Ectodermal cell (in vitro differentiated cells): ENCODE measurements around the gene WIZ.
A peak's percentile ranks its signal among the peaks of the same experiment; 100 is the strongest.
"Not testable (repeated sequence)": the region's sequence is repeated elsewhere in the genome, so short reads cannot be mapped to it uniquely, and the experiment has no call there.

ENCODE experiments used
- H3K27ac ChIP-seq: 2 replicates; pipeline ENCODE4 v1.7.0; 2013; ENCODE audit warnings: mild to moderate bottlenecking, low read depth, low read length; ENCODE audit not compliant: insufficient read depth, poor library complexity, severe bottlenecking
- H3K27me3 ChIP-seq: 2 replicates; pipeline ENCODE4 v1.7.0; 2013; ENCODE audit warnings: mild to moderate bottlenecking, low read length; ENCODE audit not compliant: insufficient read depth, control insufficient read depth, poor library complexity, severe bottlenecking
- H3K36me3 ChIP-seq: one replicate; pipeline ENCODE4 v1.7.0; 2013; ENCODE audit warnings: low read length; ENCODE audit not compliant: control insufficient read depth, insufficient read depth
- H3K4me1 ChIP-seq: one replicate; pipeline ENCODE4 v1.7.0; 2013; ENCODE audit warnings: low read length; ENCODE audit not compliant: control insufficient read depth, insufficient read depth
- H3K4me3 ChIP-seq: 2 replicates; pipeline ENCODE4 v1.7.0; 2013; ENCODE audit warnings: low read depth, low read length, control low read depth; ENCODE audit not compliant: insufficient read depth
- H3K9me3 ChIP-seq: 2 replicates; pipeline ENCODE4 v1.7.0; 2013; ENCODE audit warnings: mild to moderate bottlenecking, low read length, moderate library complexity; ENCODE audit not compliant: control insufficient read depth
- WGBS, 2 experiments: methylation state at CpG; one replicate each; pipeline ENCODE4 v1.1.7; 2013; ENCODE audit warnings: missing lambda C conversion rate in 2 of 2; 5-methylcytosine and 5-hydroxymethylcytosine counted together

The WIZ gene

GRCh38 chr19:15421721-15422260, 28.0 kb downstream of the WIZ start:
- Histone ChIP-seq H3K4me1 (peaks cover 7% of the 10 kb centered on the region), H3K27me3 (no peaks in the 10 kb centered on the region), H3K4me3 (no peak overlapping the region), H3K9me3 (no peaks in the 10 kb centered on the region), H3K27ac (no peak overlapping the region), H3K36me3 (peaks cover 34% of the 10 kb centered on the region)
- 93% methylated on average over 13 to 15 of the region's 15 CpGs for WGBS, 2 experiments

DNA sequence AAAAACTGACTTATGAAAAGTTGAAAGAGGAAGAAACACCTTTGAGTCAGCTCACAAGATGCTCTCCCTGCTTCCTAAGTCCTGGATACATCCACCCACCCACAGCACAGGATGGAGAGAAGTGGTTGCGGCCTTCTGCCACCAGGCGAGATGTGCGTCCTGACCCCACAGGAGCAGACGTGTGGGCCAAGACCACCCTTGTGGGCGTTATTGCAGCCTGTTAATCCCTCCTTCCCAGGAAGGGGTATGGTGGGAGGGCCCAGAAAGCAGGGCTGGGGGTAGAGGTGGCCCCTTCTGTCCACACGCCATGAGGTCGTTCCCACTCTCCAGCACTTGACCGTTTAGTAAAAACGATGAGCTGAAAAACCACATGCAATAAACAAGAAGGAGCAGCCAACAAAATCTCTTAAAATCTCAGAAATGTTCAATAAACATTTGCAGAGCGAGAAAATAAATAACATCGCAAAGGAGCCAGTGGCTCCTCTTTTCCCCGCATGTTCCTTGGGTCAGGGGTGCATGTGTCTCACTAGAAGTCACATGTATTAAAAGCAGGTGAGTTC, 28.5 kb downstream of the WIZ start:
- Histone ChIP-seq H3K36me3 (peaks cover 28% of the 10 kb centered on the region), H3K4me1 (peaks cover 7% of the 10 kb centered on the region), H3K27me3 (no peaks in the 10 kb centered on the region), H3K9me3 (no peaks in the 10 kb centered on the region), H3K4me3 (no peak overlapping the region), H3K27ac (no peak overlapping the region)
- WGBS, 2 experiments: 92 to 95% methylated on average over 12 of the region's 12 CpGs

DNA sequence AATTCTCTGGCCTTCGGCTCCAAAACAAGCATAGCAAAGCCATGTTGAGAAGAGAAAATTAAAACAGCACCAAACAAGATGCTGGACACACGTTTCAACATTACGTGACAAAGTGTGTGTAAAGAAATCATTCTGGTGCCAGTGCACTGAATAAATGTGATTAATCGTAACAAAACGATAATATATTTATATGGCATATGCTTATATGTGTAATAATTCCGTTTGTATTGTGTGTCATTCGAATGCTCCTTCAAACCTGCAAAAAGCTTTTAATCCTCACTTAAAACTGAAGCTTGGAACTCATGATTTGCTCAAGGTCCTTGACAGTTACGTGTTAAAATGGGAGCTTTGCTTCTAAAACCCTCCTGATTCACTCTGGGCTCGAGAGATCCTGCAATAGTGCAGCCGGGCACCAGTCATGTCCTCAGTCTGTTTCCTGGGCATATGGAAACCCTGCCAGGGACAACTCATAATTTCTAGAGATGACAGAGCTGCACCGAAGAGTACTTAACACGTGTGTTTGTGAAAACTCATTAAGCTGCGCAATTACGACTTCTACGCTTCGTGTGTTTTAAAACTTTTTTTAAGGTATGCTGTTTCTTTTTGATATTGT, 30.2 kb downstream of the WIZ start:
- Histone ChIP-seq H3K27ac (no peak overlapping the region), H3K27me3 (no peaks in the 10 kb centered on the region), H3K4me1 (peaks cover 7% of the 10 kb centered on the region), H3K9me3 (no peaks in the 10 kb centered on the region), H3K36me3 (peaks cover 22% of the 10 kb centered on the region), H3K4me3 (no peak overlapping the region)
- WGBS, 2 experiments: 68 to 71% methylated on average over 15 to 16 of the region's 16 CpGs

DNA sequence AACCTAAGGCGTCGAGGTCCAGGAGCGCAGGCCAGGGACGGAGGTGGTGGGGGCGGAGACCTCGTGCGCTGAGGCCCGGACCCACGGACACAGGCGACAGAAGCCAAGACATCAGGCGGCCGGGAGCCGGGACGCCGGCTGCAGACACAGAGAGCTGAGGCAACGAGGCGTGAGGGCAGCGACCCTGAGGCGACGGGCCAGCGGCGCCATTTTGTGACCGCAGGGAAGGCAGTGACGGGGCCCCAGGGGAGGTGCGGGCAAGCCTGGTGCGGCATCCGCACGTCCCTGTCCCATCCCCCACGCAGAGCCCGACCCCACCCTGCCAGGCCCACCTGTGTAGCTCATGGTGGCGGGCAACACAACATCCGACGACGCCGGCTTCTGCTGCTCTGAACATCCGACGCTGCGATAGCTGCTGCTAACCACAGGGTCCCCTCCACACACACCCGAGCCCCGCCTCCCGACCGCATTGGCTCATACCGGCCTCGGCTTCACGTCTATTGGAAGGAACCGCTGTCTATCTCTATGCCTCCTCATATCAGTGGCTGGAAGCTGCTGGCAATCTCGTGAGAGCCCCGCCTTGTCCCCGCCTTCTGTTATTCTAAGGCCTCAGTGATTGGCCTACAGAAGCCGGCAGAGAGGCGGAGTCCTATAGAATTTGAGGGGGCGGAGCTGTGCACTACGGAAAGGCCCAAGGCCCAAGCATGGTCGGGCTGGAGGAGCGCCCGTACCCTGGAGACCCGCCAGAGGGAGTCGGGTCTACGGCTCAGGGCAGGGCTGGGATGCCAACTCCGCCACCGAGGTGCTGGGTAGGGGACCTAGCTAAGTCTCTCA, 31.0 kb downstream of the WIZ start, which contains the start of gene AKAP8L:
AKAP8L (minus strand) TSS at position 410 of the 834 bp plus-strand sequence; CDS start at position 345, 65 bp downstream.
- peaks cover 15% of the 10 kb centered on the region for H3K36me3 ChIP-seq
- whole genome bisulfite sequencing, 2 experiments: 0 to 1% methylated on average over 61 of the region's 61 CpGs

DNA sequence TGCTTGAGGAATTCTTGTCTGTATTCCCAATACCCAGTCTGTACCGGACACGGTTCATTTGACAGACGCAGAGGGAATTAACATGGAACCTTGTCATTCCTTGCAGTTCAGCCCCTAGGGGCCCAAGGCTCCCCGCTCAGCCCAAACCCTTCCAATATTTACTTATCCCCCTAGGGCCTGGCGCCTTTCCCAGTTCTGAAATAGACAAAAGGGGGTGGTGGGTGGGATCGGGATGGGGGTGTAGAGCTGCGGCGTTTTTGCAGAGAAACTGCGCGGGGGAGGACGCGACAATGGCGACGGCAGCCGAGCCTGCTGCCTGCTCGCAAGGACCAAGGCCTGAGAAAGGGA, 31.6 kb downstream of the WIZ start:
- Histone ChIP-seq H3K27me3 (no peaks in the 10 kb centered on the region), H3K9me3 (no peaks in the 10 kb centered on the region), H3K4me3 (peak overlapping the region; percentile 91), H3K27ac (peak overlapping the region; percentile 12), H3K36me3 (peaks cover 9% of the 10 kb centered on the region), H3K4me1 (peaks cover 7% of the 10 kb centered on the region)
- 0 to 1% methylated on average over 14 to 16 of the region's 16 CpGs for WGBS, 2 experiments

More for the DNA sequence above, 31.0 kb downstream of the WIZ start, which contains the start of gene AKAP8L:
- Histone ChIP-seq H3K4me3 (peak within 1 kb of the TSS; percentile 91), H3K27me3 (no peaks in the 10 kb centered on the region), H3K4me1 (peaks cover 7% of the 10 kb centered on the region), H3K27ac (peak within 1 kb of the TSS; percentile 12), H3K9me3 (no peaks in the 10 kb centered on the region)

DNA sequence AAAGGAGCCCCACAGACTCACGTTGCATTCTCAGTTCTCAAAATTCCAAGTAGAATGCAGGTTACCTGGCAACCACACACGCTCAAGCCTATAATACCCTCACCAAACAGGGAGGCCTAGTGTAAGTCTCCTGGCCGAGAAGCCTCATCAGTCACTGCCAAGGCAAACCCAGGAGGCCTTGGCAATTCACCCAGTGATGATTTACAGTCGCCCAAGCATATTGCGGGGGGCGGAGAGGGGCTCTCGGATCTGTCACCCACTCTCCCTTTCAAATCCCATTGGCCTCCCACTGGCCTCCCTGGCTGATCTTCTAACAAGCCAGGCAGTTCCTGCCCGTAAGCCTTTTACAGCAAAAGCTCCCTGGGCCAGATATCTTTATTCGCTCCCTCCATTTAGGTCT, 32.1 kb downstream of the WIZ start:
- H3K36me3 ChIP-seq: peaks cover 5% of the 10 kb centered on the region
- peak overlapping the region; percentile 91 for H3K4me3 ChIP-seq
- WGBS, 2 experiments: 42 to 45% methylated on average over 9 of the region's 9 CpGs
- peaks cover 7% of the 10 kb centered on the region for H3K4me1 ChIP-seq
- no peaks in the 10 kb centered on the region for H3K27me3 ChIP-seq
- no peaks in the 10 kb centered on the region for H3K9me3 ChIP-seq
- no peak overlapping the region for H3K27ac ChIP-seq

GRCh38 chr19:15412832-15413231, 36.9 kb downstream of the WIZ start:
- H3K27ac ChIP-seq: no peak overlapping the region
- no peaks in the 10 kb centered on the region for H3K36me3 ChIP-seq

GRCh38 chr19:15411351-15411750, 38.4 kb downstream of the WIZ start:
- H3K27ac ChIP-seq, H3K27me3 ChIP-seq, H3K36me3 ChIP-seq, H3K9me3 ChIP-seq, H3K4me1 ChIP-seq, H3K4me3 ChIP-seq: not testable (repeated sequence)
- 93 to 94% methylated on average over 2 of the region's 2 CpGs for WGBS, 2 experiments

More at GRCh38 chr19:15412832-15413231, 36.9 kb downstream of the WIZ start:
- WGBS, 2 experiments: 94 to 96% methylated on average over 4 of the region's 4 CpGs
- H3K4me1 ChIP-seq: peaks cover 7% of the 10 kb centered on the region
- no peak overlapping the region for H3K4me3 ChIP-seq
- no peaks in the 10 kb centered on the region for H3K9me3 ChIP-seq
- no peaks in the 10 kb centered on the region for H3K27me3 ChIP-seq

DNA sequence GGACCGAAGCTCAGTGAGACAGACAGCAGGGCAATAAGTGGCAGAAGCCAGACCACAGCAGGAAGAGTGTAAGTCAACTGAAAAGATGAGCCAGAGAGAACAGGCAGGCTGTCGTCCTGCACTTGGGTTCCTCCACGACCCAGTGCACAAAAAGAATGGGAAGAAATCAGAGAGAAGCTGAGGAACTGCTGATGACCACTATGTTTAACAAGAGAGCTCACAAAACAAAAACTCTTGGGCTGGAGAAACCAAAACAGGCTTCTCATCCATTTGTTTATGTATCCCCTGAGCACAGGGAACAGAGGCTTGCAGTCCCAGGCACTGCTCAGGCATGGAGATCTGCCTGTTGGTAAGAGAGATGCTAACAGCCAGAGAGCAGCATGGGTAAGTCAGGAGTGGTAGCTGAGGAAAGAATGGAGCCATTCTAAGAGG, 45.0 kb downstream of the WIZ start:
- Histone ChIP-seq H3K4me3 (no peak overlapping the region), H3K27me3 (no peaks in the 10 kb centered on the region), H3K4me1 (no peaks in the 10 kb centered on the region), H3K27ac (no peak overlapping the region), H3K36me3 (peaks cover 8% of the 10 kb centered on the region), H3K9me3 (no peaks in the 10 kb centered on the region)
- 76 to 78% methylated on average over 3 of the region's 3 CpGs for WGBS, 2 experiments
